Measurements from ENCODE around the gene TARS3.
"Not testable (repeated sequence)": the region's sequence is repeated elsewhere in the genome, so short reads cannot be mapped to it uniquely, and the experiment has no call there.

Gene TARS3

GRCh38 chr15:101642361-101642760, 81.9 kb downstream of the TARS3 start:
- no CpG with 5 or more reads among the region's 11 CpGs for WGBS (ENCODE audit: insufficient coverage, insufficient read length)
- no peak for DNase-seq (ENCODE audit: low read depth, low spot score)
- Histone ChIP-seq H3K36me3 (ENCODE audit: control insufficient read depth, insufficient read depth, low read length) (peaks cover 4% of the 10 kb centered on the region), H3K4me3 (ENCODE audit: low read length) (no peak overlapping the region), H3K27ac (ENCODE audit: low read length) (no peak overlapping the region), H3K27me3 (ENCODE audit: control insufficient read depth, insufficient read depth, low read length) (no peaks in the 10 kb centered on the region), H3K4me1 (ENCODE audit: control insufficient read depth, insufficient read depth, low read length) (no peaks in the 10 kb centered on the region), H3K9me3 (ENCODE audit: control insufficient read depth, insufficient read depth, low read length) (no peaks in the 10 kb centered on the region)

- no peaks in the 10 kb centered on the region for H3K9me3 ChIP-seq (ENCODE audit: control insufficient read depth, insufficient read depth, low read length)
- no peak overlapping the region for H3K27ac ChIP-seq (ENCODE audit: low read length)
- peaks cover 4% of the 10 kb centered on the region for H3K36me3 ChIP-seq (ENCODE audit: control insufficient read depth, insufficient read depth, low read length)
- no peak for DNase-seq (ENCODE audit: low read depth, low spot score)
- H3K4me1 ChIP-seq (ENCODE audit: control insufficient read depth, insufficient read depth, low read length) = no peaks in the 10 kb centered on the region
- no peaks in the 10 kb centered on the region for H3K27me3 ChIP-seq (ENCODE audit: control insufficient read depth, insufficient read depth, low read length)
- no CpG with 5 or more reads among the region's 1 CpG for WGBS (ENCODE audit: insufficient coverage, insufficient read length)
- no peak overlapping the region for H3K4me3 ChIP-seq (ENCODE audit: low read length)
These were observed 82.4 kb downstream of the TARS3 start for GRCh38 chr15:101641894-101642293.

GRCh38 chr15:101641129-101641764, 83.0 kb downstream of the TARS3 start:
- Histone ChIP-seq H3K36me3 (ENCODE audit: control insufficient read depth, insufficient read depth, low read length) (peaks cover 4% of the 10 kb centered on the region), H3K4me3 (ENCODE audit: low read length) (no peak overlapping the region), H3K9me3 (ENCODE audit: control insufficient read depth, insufficient read depth, low read length) (no peaks in the 10 kb centered on the region), H3K27ac (ENCODE audit: low read length) (no peak overlapping the region), H3K4me1 (ENCODE audit: control insufficient read depth, insufficient read depth, low read length) (no peaks in the 10 kb centered on the region), H3K27me3 (ENCODE audit: control insufficient read depth, insufficient read depth, low read length) (no peaks in the 10 kb centered on the region)
- WGBS (ENCODE audit: insufficient coverage, insufficient read length) = no CpG with 5 or more reads among the region's 8 CpGs
- DNase-seq (ENCODE audit: low read depth, low spot score) = peak; percentile 54

GRCh38 chr15:101639667-101640066, 84.6 kb downstream of the TARS3 start:
- DNase-seq (ENCODE audit: low read depth, low spot score) = no peak
- no peak overlapping the region for H3K27ac ChIP-seq (ENCODE audit: low read length)
- peaks cover 4% of the 10 kb centered on the region for H3K36me3 ChIP-seq (ENCODE audit: control insufficient read depth, insufficient read depth, low read length)
- no peaks in the 10 kb centered on the region for H3K27me3 ChIP-seq (ENCODE audit: control insufficient read depth, insufficient read depth, low read length)
- no CpG with 5 or more reads among the region's 4 CpGs for WGBS (ENCODE audit: insufficient coverage, insufficient read length)
- no peaks in the 10 kb centered on the region for H3K9me3 ChIP-seq (ENCODE audit: control insufficient read depth, insufficient read depth, low read length)
- H3K4me1 ChIP-seq (ENCODE audit: control insufficient read depth, insufficient read depth, low read length) = no peaks in the 10 kb centered on the region
- H3K4me3 ChIP-seq (ENCODE audit: low read length) = no peak overlapping the region

GRCh38 chr15:101637919-101638318, 86.4 kb downstream of the TARS3 start:
- DNase-seq (ENCODE audit: low read depth, low spot score) = no peak
- Histone ChIP-seq H3K4me3 (ENCODE audit: low read length) (no peak overlapping the region), H3K27ac (ENCODE audit: low read length) (no peak overlapping the region), H3K27me3 (ENCODE audit: control insufficient read depth, insufficient read depth, low read length) (no peaks in the 10 kb centered on the region), H3K4me1 (ENCODE audit: control insufficient read depth, insufficient read depth, low read length) (no peaks in the 10 kb centered on the region), H3K36me3 (ENCODE audit: control insufficient read depth, insufficient read depth, low read length) (no peaks in the 10 kb centered on the region), H3K9me3 (ENCODE audit: control insufficient read depth, insufficient read depth, low read length) (no peaks in the 10 kb centered on the region)
- no CpG with 5 or more reads among the region's 3 CpGs for WGBS (ENCODE audit: insufficient coverage, insufficient read length)

- H3K4me3 ChIP-seq (ENCODE audit: low read length) = no peak overlapping the region
- WGBS (ENCODE audit: insufficient coverage, insufficient read length) = no CpG with 5 or more reads among the region's 6 CpGs
These were observed 86.8 kb downstream of the TARS3 start for GRCh38 chr15:101637516-101637915.

GRCh38 chr15:101637038-101637437, 87.2 kb downstream of the TARS3 start:
- WGBS (ENCODE audit: insufficient coverage, insufficient read length) = no CpG with 5 or more reads among the region's 3 CpGs
- Histone ChIP-seq H3K36me3 (ENCODE audit: control insufficient read depth, insufficient read depth, low read length) (no peaks in the 10 kb centered on the region), H3K27me3 (ENCODE audit: control insufficient read depth, insufficient read depth, low read length) (no peaks in the 10 kb centered on the region), H3K4me1 (ENCODE audit: control insufficient read depth, insufficient read depth, low read length) (no peaks in the 10 kb centered on the region), H3K9me3 (ENCODE audit: control insufficient read depth, insufficient read depth, low read length) (no peaks in the 10 kb centered on the region), H3K27ac (ENCODE audit: low read length) (no peak overlapping the region), H3K4me3 (ENCODE audit: low read length) (no peak overlapping the region)
- DNase-seq (ENCODE audit: low read depth, low spot score) = no peak

More at GRCh38 chr15:101637516-101637915, 86.8 kb downstream of the TARS3 start:
- Histone ChIP-seq H3K9me3 (ENCODE audit: control insufficient read depth, insufficient read depth, low read length) (no peaks in the 10 kb centered on the region), H3K4me1 (ENCODE audit: control insufficient read depth, insufficient read depth, low read length) (no peaks in the 10 kb centered on the region), H3K27me3 (ENCODE audit: control insufficient read depth, insufficient read depth, low read length) (no peaks in the 10 kb centered on the region), H3K36me3 (ENCODE audit: control insufficient read depth, insufficient read depth, low read length) (no peaks in the 10 kb centered on the region), H3K27ac (ENCODE audit: low read length) (no peak overlapping the region)
- no peak for DNase-seq (ENCODE audit: low read depth, low spot score)

GRCh38 chr15:101635944-101636727, 88.1 kb downstream of the TARS3 start:
- H3K36me3 ChIP-seq (ENCODE audit: control insufficient read depth, insufficient read depth, low read length) = no peaks in the 10 kb centered on the region
- DNase-seq (ENCODE audit: low read depth, low spot score) = no peak
- H3K4me3 ChIP-seq (ENCODE audit: low read length) = no peak overlapping the region
- no CpG with 5 or more reads among the region's 7 CpGs for WGBS (ENCODE audit: insufficient coverage, insufficient read length)
- H3K27ac ChIP-seq (ENCODE audit: low read length) = no peak overlapping the region
- no peaks in the 10 kb centered on the region for H3K27me3 ChIP-seq (ENCODE audit: control insufficient read depth, insufficient read depth, low read length)
- no peaks in the 10 kb centered on the region for H3K4me1 ChIP-seq (ENCODE audit: control insufficient read depth, insufficient read depth, low read length)
- H3K9me3 ChIP-seq (ENCODE audit: control insufficient read depth, insufficient read depth, low read length) = no peaks in the 10 kb centered on the region

- no CpG with 5 or more reads among the region's 3 CpGs for WGBS (ENCODE audit: insufficient coverage, insufficient read length)
- Histone ChIP-seq H3K36me3 (ENCODE audit: control insufficient read depth, insufficient read depth, low read length) (no peaks in the 10 kb centered on the region), H3K27ac (ENCODE audit: low read length) (no peak overlapping the region), H3K4me3 (ENCODE audit: low read length) (no peak overlapping the region), H3K4me1 (ENCODE audit: control insufficient read depth, insufficient read depth, low read length) (no peaks in the 10 kb centered on the region), H3K27me3 (ENCODE audit: control insufficient read depth, insufficient read depth, low read length) (no peaks in the 10 kb centered on the region), H3K9me3 (ENCODE audit: control insufficient read depth, insufficient read depth, low read length) (no peaks in the 10 kb centered on the region)
- DNase-seq (ENCODE audit: low read depth, low spot score) = no peak
These were observed 90.9 kb downstream of the TARS3 start for GRCh38 chr15:101633356-101633755.

- not testable (repeated sequence) for H3K27me3 ChIP-seq (ENCODE audit: control insufficient read depth, insufficient read depth, low read length); H3K4me3 ChIP-seq (ENCODE audit: low read length); H3K9me3 ChIP-seq (ENCODE audit: control insufficient read depth, insufficient read depth, low read length); H3K36me3 ChIP-seq (ENCODE audit: control insufficient read depth, insufficient read depth, low read length); H3K4me1 ChIP-seq (ENCODE audit: control insufficient read depth, insufficient read depth, low read length); DNase-seq (ENCODE audit: low read depth, low spot score); H3K27ac ChIP-seq (ENCODE audit: low read length)
- no CpG with 5 or more reads among the region's 15 CpGs for WGBS (ENCODE audit: insufficient coverage, insufficient read length)
These were observed 97.5 kb downstream of the TARS3 start for GRCh38 chr15:101626729-101627128.
